Activated T-cell treated with anti-CD3 and anti-CD28 coated beads for 1 hour (primary cell): ENCODE results near the gene GNE.
"Not testable (repeated sequence)": the region's sequence is repeated elsewhere in the genome, so short reads cannot be mapped to it uniquely, and the experiment has no call there.

Source experiments
- DNase-seq: peaks from one replicate; pipeline ENCODE4 v3.0.0-alpha.2; 2020; ENCODE audit warnings: low read depth

Gene GNE

GRCh38 chr9:36258208-36258995, at the start of gene GNE:
TSS of gene GNE (minus strand) at chr9:36258448. CDS start at chr9:36249355, 9,093 bp downstream.
- DNase-seq: peak; percentile 96

GRCh38 chr9:36306471-36307306, 48.4 kb upstream of the GNE start:
- no peak for DNase-seq

- DNase-seq: not testable (repeated sequence)
Observed at GRCh38 chr9:36304366-36304765, 46.1 kb upstream of the GNE start.

GRCh38 chr9:36301227-36301626, 43.0 kb upstream of the GNE start:
- DNase-seq: no peak

GRCh38 chr9:36298566-36298965, 40.3 kb upstream of the GNE start:
- DNase-seq: no peak

- no peak for DNase-seq
Observed at GRCh38 chr9:36297798-36298197, 39.5 kb upstream of the GNE start.

- not testable (repeated sequence) for DNase-seq
Observed at GRCh38 chr9:36294996-36295395, 36.7 kb upstream of the GNE start.

- DNase-seq: no peak
Observed at GRCh38 chr9:36293918-36294317, 35.7 kb upstream of the GNE start.

GRCh38 chr9:36293171-36293570, 34.9 kb upstream of the GNE start:
- DNase-seq: no peak

- DNase-seq: no peak
Observed at GRCh38 chr9:36292641-36293040, 34.4 kb upstream of the GNE start.

- DNase-seq: no peak
Observed at GRCh38 chr9:36290996-36291395, 32.7 kb upstream of the GNE start.

GRCh38 chr9:36289836-36290435, 31.7 kb upstream of the GNE start:
- DNase-seq: no peak

GRCh38 chr9:36288070-36288469, 29.8 kb upstream of the GNE start:
- DNase-seq: no peak

GRCh38 chr9:36286388-36286787, 28.1 kb upstream of the GNE start:
- no peak for DNase-seq

- DNase-seq: no peak
Observed at GRCh38 chr9:36284226-36284625, 26.0 kb upstream of the GNE start.

GRCh38 chr9:36282275-36282674, 24.0 kb upstream of the GNE start:
- no peak for DNase-seq

GRCh38 chr9:36280989-36281388, 22.7 kb upstream of the GNE start:
- no peak for DNase-seq

GRCh38 chr9:36278243-36278642, 20.0 kb upstream of the GNE start:
- DNase-seq: no peak

- DNase-seq: no peak
Observed at GRCh38 chr9:36276781-36277181, 18.5 kb upstream of the GNE start.

- DNase-seq: no peak
Observed at GRCh38 chr9:36276254-36276653, 18.0 kb upstream of the GNE start.

- DNase-seq: no peak
Observed at GRCh38 chr9:36275060-36275459, 16.8 kb upstream of the GNE start.

- DNase-seq: not testable (repeated sequence)
Observed at GRCh38 chr9:36273354-36273753, 15.1 kb upstream of the GNE start.

GRCh38 chr9:36268007-36268427, 9.8 kb upstream of the GNE start:
- no peak for DNase-seq
